H9 (cell line): ENCODE data around the gene PODXL2. TPM values are rescaled to one million over a fixed set of nuclear protein-coding genes. Genes with fewer than 3 reads are reported as not detected.

Source experiments
- DNase-seq: peaks from one replicate; pipeline ENCODE4 v3.0.0-alpha.2; 2017
- H2AFZ ChIP-seq: one replicate; pipeline ENCODE4 v1.6.1; 2013; ENCODE audit warnings: mild to moderate bottlenecking, low read length, control low read depth, moderate library complexity
- H2AK5ac ChIP-seq: 2 replicates; pipeline ENCODE4 v1.6.1; 2013; ENCODE audit warnings: low read length, control low read depth, mixed read lengths; ENCODE audit not compliant: insufficient read length
- H2BK120ac ChIP-seq: one replicate; pipeline ENCODE4 v1.6.1; 2013; ENCODE audit warnings: low read depth, mild to moderate bottlenecking, low read length, control low read depth, inconsistent platforms; ENCODE audit not compliant: poor library complexity, severe bottlenecking
- H2BK12ac ChIP-seq: 2 replicates; pipeline ENCODE4 v1.6.1; 2013; ENCODE audit warnings: low read length, control low read depth, mixed read lengths, low read depth; ENCODE audit not compliant: insufficient read length
- H2BK15ac ChIP-seq: 2 replicates; pipeline ENCODE4 v1.6.1; 2013; ENCODE audit warnings: low read depth, low read length, control low read depth
- H2BK20ac ChIP-seq: one replicate; pipeline ENCODE4 v1.6.1; 2013; ENCODE audit warnings: low read depth, mild to moderate bottlenecking, low read length, control low read depth, inconsistent platforms; ENCODE audit not compliant: poor library complexity, severe bottlenecking
- H2BK5ac ChIP-seq: 2 replicates; pipeline ENCODE4 v1.6.1; 2013; ENCODE audit warnings: low read length, control low read depth, mixed read lengths; ENCODE audit not compliant: insufficient read length
- H3K14ac ChIP-seq: 2 replicates; pipeline ENCODE4 v1.6.1; 2013; ENCODE audit warnings: low read length, control low read depth; ENCODE audit not compliant: insufficient read depth
- H3K18ac ChIP-seq: 2 replicates; pipeline ENCODE4 v1.6.1; 2013; ENCODE audit warnings: low read depth, mild to moderate bottlenecking, mixed read lengths, low read length, control low read depth; ENCODE audit not compliant: insufficient read length
- H3K23ac ChIP-seq: 2 replicates; pipeline ENCODE4 v1.6.1; 2013; ENCODE audit warnings: low read length, control low read depth, mixed read lengths, low read depth; ENCODE audit not compliant: insufficient read length
- H3K23me2 ChIP-seq: 2 replicates; pipeline ENCODE4 v1.6.1; 2013; ENCODE audit warnings: low read depth, mild to moderate bottlenecking, mixed read lengths, low read length, control low read depth; ENCODE audit not compliant: insufficient read length, poor library complexity, severe bottlenecking
- H3K27ac ChIP-seq: 2 replicates; pipeline ENCODE4 v1.5.1; 2013; ENCODE audit warnings: low read length, control low read depth, mixed read lengths, low read depth; ENCODE audit not compliant: insufficient read length
- H3K27me3 ChIP-seq: 2 replicates; pipeline ENCODE4 v1.6.1; 2013; ENCODE audit warnings: low read length, control low read depth, inconsistent platforms; ENCODE audit not compliant: insufficient read depth
- H3K4ac ChIP-seq: 2 replicates; pipeline ENCODE4 v1.6.1; 2013; ENCODE audit warnings: low read depth, mild to moderate bottlenecking, control low read depth, inconsistent platforms, low read length, moderate library complexity
- H3K4me1 ChIP-seq: 2 replicates; pipeline ENCODE4 v1.6.1; 2013; ENCODE audit warnings: low read length, control low read depth, inconsistent platforms; ENCODE audit not compliant: insufficient read depth
- H3K4me2 ChIP-seq: 2 replicates; pipeline ENCODE4 v1.6.1; 2013; ENCODE audit warnings: low read length, control low read depth, mixed read lengths; ENCODE audit not compliant: insufficient read length, insufficient read depth
- H3K56ac ChIP-seq: 2 replicates; pipeline ENCODE4 v1.6.1; 2013; ENCODE audit warnings: low read depth, mild to moderate bottlenecking, mixed read lengths, low read length, control low read depth; ENCODE audit not compliant: insufficient read length
- H3K79me1 ChIP-seq: 2 replicates; pipeline ENCODE4 v1.6.1; 2013; ENCODE audit warnings: low read depth, mild to moderate bottlenecking, moderate library complexity, low read length, control low read depth, inconsistent platforms; ENCODE audit not compliant: insufficient read depth, poor library complexity, severe bottlenecking
- H3K79me2 ChIP-seq: 2 replicates; pipeline ENCODE4 v1.6.1; 2013; ENCODE audit warnings: low read length, control low read depth, inconsistent platforms; ENCODE audit not compliant: insufficient read depth
- H3K9ac ChIP-seq: 2 replicates; pipeline ENCODE4 v1.6.1; 2013; ENCODE audit warnings: low read length, control low read depth, mixed read lengths; ENCODE audit not compliant: insufficient read length; ENCODE audit errors: extremely low read depth
- H3K9me3 ChIP-seq: one replicate; pipeline ENCODE4 v1.6.1; 2013; ENCODE audit warnings: low read depth, low read length, inconsistent platforms; ENCODE audit not compliant: control insufficient read depth
- H3T11ph ChIP-seq: one replicate; pipeline ENCODE4 v1.6.1; 2013; ENCODE audit warnings: mild to moderate bottlenecking, low read length, control low read depth, inconsistent platforms
- H4K20me1 ChIP-seq: one replicate; pipeline ENCODE4 v1.6.1; 2013; ENCODE audit not compliant: control insufficient read depth, insufficient read length, insufficient read depth
- H4K5ac ChIP-seq: 2 replicates; pipeline ENCODE4 v1.6.1; 2013; ENCODE audit warnings: low read depth, mild to moderate bottlenecking, mixed read lengths, low read length, control low read depth; ENCODE audit not compliant: insufficient read length
- H4K8ac ChIP-seq: replicated peaks from 2 replicates; pipeline ENCODE4 v1.6.1; 2013; ENCODE audit warnings: low read length, control low read depth, mixed read lengths, low read depth; ENCODE audit not compliant: insufficient read length
- H4K91ac ChIP-seq: 2 replicates; pipeline ENCODE4 v1.6.1; 2013; ENCODE audit warnings: low read depth, mild to moderate bottlenecking, moderate library complexity, mixed read lengths, low read length, control low read depth; ENCODE audit not compliant: insufficient read length
- H3K27ac Mint-ChIP-seq, 3 experiments: 2 replicates in 2 of 3; 3 replicates in 1 of 3; pipeline ENCODE4 v1.8.0; 2020 to 2021; ENCODE audit warnings: mixed read lengths in 3 of 3, mild to moderate bottlenecking in 1 of 3, moderate library complexity in 1 of 3
- H3K27me3 Mint-ChIP-seq: 2 replicates; pipeline ENCODE4 v1.8.0; 2021; ENCODE audit warnings: low read depth, mild to moderate bottlenecking, moderate library complexity, mixed read lengths
- H3K36me3 Mint-ChIP-seq, 3 experiments: 2 replicates in 2 of 3; 3 replicates in 1 of 3; pipeline ENCODE4 v1.8.0; 2020 to 2021; ENCODE audit warnings: low read depth in 3 of 3, mixed read lengths in 3 of 3; ENCODE audit not compliant: insufficient read depth in 1 of 3
- H3K4me1 Mint-ChIP-seq, 2 experiments: 2 replicates each; pipeline ENCODE4 v1.8.0; 2020; ENCODE audit warnings: mixed read lengths in 2 of 2
- H3K4me3 Mint-ChIP-seq, 2 experiments: 2 replicates in 1 of 2; 3 replicates in 1 of 2; pipeline ENCODE4 v1.8.0; 2020 to 2021; ENCODE audit warnings: mild to moderate bottlenecking in 2 of 2, mixed read lengths in 2 of 2, moderate library complexity in 1 of 2
- H3K9me3 Mint-ChIP-seq, 2 experiments: 2 replicates in 1 of 2; 3 replicates in 1 of 2; pipeline ENCODE4 v1.8.0; 2020; ENCODE audit warnings: mild to moderate bottlenecking in 2 of 2, mixed read lengths in 2 of 2, moderate library complexity in 1 of 2
- CTCF ChIP-seq: fragments of 200-600 bp; sonication (generic); conservative IDR thresholded peaks from 3 replicates; pipeline ENCODE4 v1.8.0; 2021; ENCODE audit warnings: antibody characterized with exemption, mild to moderate bottlenecking
- WGBS: extraction: QIAGEN DNeasy Blood & Tissue Kit; methylation state at CpG from one replicate; pipeline ENCODE4 v1.1.7; 2013; ENCODE audit warnings: missing lambda C conversion rate, low lambda C conversion rate, mixed read lengths; ENCODE audit not compliant: insufficient read length; ENCODE audit errors: extremely low coverage; 5-methylcytosine and 5-hydroxymethylcytosine counted together
- total RNA-seq: library from RNA; stranded (reverse); gene quantifications from 2 replicates; pipeline ENCODE4 v1.2.1, GENCODE V29; 2021

The PODXL2 gene
- total RNA-seq, 1 experiment from 2014 or later = 24.6 TPM

- no peak for TF ChIP-seq CTCF
- H3K27ac Mint-ChIP-seq = no peak overlapping the region
- no peak overlapping the region for H3K4me2 ChIP-seq
- H3K27me3 ChIP-seq = no peaks in the 10 kb centered on the region
- H3K79me2 ChIP-seq = no peaks in the 10 kb centered on the region
- no peak overlapping the region for H2BK20ac ChIP-seq
- H2BK120ac ChIP-seq = no peak overlapping the region
- no peaks in the 10 kb centered on the region for H3K27me3 Mint-ChIP-seq
- H3K18ac ChIP-seq = no peak overlapping the region
- no peak overlapping the region for H2BK15ac ChIP-seq
- H3K23me2 ChIP-seq = no peaks in the 10 kb centered on the region
- no peak overlapping the region for H2BK12ac ChIP-seq
- no peak overlapping the region for H4K91ac ChIP-seq
- H4K5ac ChIP-seq = no peak overlapping the region
- H3K4me1 Mint-ChIP-seq = 0 out of 4 replicates have a peak, but pooled peaks cover 2 to 5% of the 10 kb centered on the region in 2 experiments
- no peak overlapping the region for H2AFZ ChIP-seq
- no peak overlapping the region for H3T11ph ChIP-seq
- no peaks in the 10 kb centered on the region for H3K9me3 ChIP-seq
- H3K4me3 Mint-ChIP-seq = no peak overlapping the region
- H3K14ac ChIP-seq = no peak overlapping the region
- peaks cover 5% of the 10 kb centered on the region for H3K79me1 ChIP-seq
- H3K4ac ChIP-seq = no peak overlapping the region
- no peak overlapping the region for H3K27ac ChIP-seq
- DNase-seq = no peak
- no peak overlapping the region for H3K23ac ChIP-seq
- H2AK5ac ChIP-seq = no peak overlapping the region
- H3K56ac ChIP-seq = no peak overlapping the region
- H3K36me3 Mint-ChIP-seq = peaks cover 80 to 98% (median 98%) of the 10 kb centered on the region in 3 experiments; a peak in 6 of 7 replicates
- H2BK5ac ChIP-seq = no peak overlapping the region
- H3K9me3 Mint-ChIP-seq = no peaks in the 10 kb centered on the region
- no CpG with 5 or more reads among the region's 5 CpGs for WGBS
- no peak overlapping the region for H3K9ac ChIP-seq
- H4K20me1 ChIP-seq = no peaks in the 10 kb centered on the region
- no peak overlapping the region for H4K8ac ChIP-seq
- H3K4me1 ChIP-seq = no peaks in the 10 kb centered on the region
These were observed 18.9 kb upstream of the PODXL2 start for GRCh38 chr3:127610105-127610504.
